ENCODE data around the gene RFX1. TPM values are rescaled to one million over a fixed set of nuclear protein-coding genes. Genes with fewer than 3 reads are reported as not detected.
A peak's percentile ranks its signal among the peaks of the same experiment; 100 is the strongest.
"Not testable (repeated sequence)": the region's sequence is repeated elsewhere in the genome, so short reads cannot be mapped to it uniquely, and the experiment has no call there.

The RFX1 gene
- total RNA-seq, 4 donors from 2014 or later = 2.0 to 5.9 (median 3.9) TPM

GRCh38 chr19:13977803-13978202 lies 28.3 kb downstream of the RFX1 start:
- 100% methylated on average over 1 of the region's 12 CpGs; no CpG with 5 or more reads in 1 of the 2 donors for WGBS, 2 donors (ENCODE audit: low coverage in 1 of 2)

GRCh38 chr19:13976446-13976845 lies 29.7 kb downstream of the RFX1 start:
- H3K27ac ChIP-seq = no peak overlapping the region
- TF ChIP-seq EP300 (IDR thresholded peaks at IDR 0.05) (no peak), POLR2AphosphoS5 (IDR thresholded peaks at IDR 0.05) (no peak), CTCF (IDR thresholded peaks at IDR 0.05) (no peak), POLR2A (IDR thresholded peaks at IDR 0.05) (no peak)
- H3K9me3 ChIP-seq = no peaks in the 10 kb centered on the region
- H3K27me3 ChIP-seq = no peaks in the 10 kb centered on the region
- WGBS, 2 donors (ENCODE audit: low coverage in 1 of 2) = 81 to 83% methylated on average over 6 to 10 of the region's 12 CpGs
- H3K36me3 ChIP-seq = peaks cover 0 to 56% of the 10 kb centered on the region in 2 donors
- ATAC-seq = no peak
- H3K4me3 ChIP-seq = no peak overlapping the region
- H3K4me1 ChIP-seq = peaks cover 0 to 23% (median 16%) of the 10 kb centered on the region in 3 donors

More at GRCh38 chr19:13977803-13978202, 28.3 kb downstream of the RFX1 start:
- Histone ChIP-seq H3K27ac (peak overlapping the region in 3 of 4 donors; percentile 79 to 84 (median 83)), H3K9me3 (no peaks in the 10 kb centered on the region), H3K4me3 (peak overlapping the region in 1 of 2 donors; percentile 66), H3K4me1 (peaks cover 0 to 23% (median 16%) of the 10 kb centered on the region in 3 donors), H3K27me3 (no peaks in the 10 kb centered on the region), H3K36me3 (peaks cover 0 to 54% of the 10 kb centered on the region in 2 donors)
- no peak for TF ChIP-seq POLR2AphosphoS5 (IDR thresholded peaks at IDR 0.05)
- no peak for TF ChIP-seq EP300 (IDR thresholded peaks at IDR 0.05)
- TF ChIP-seq POLR2A (IDR thresholded peaks at IDR 0.05) = no peak
- TF ChIP-seq CTCF (IDR thresholded peaks at IDR 0.05) = no peak
- no peak for ATAC-seq

- TF ChIP-seq POLR2A (IDR thresholded peaks at IDR 0.05) = no peak
- TF ChIP-seq POLR2AphosphoS5 (IDR thresholded peaks at IDR 0.05) = no peak
- no peak for TF ChIP-seq EP300 (IDR thresholded peaks at IDR 0.05)
- TF ChIP-seq CTCF (IDR thresholded peaks at IDR 0.05) = no peak
- peaks cover 0 to 23% (median 16%) of the 10 kb centered on the region in 3 donors for H3K4me1 ChIP-seq
- no peak overlapping the region for H3K27ac ChIP-seq
- no peak for ATAC-seq
- H3K27me3 ChIP-seq = no peaks in the 10 kb centered on the region
- no peak overlapping the region for H3K4me3 ChIP-seq
- H3K9me3 ChIP-seq = no peaks in the 10 kb centered on the region
- WGBS, 2 donors (ENCODE audit: low coverage in 1 of 2) = 68 to 85% methylated on average over 5 to 11 of the region's 11 CpGs
- H3K36me3 ChIP-seq = peaks cover 0 to 62% of the 10 kb centered on the region in 2 donors
Observed at GRCh38 chr19:13975870-13976269, 30.2 kb downstream of the RFX1 start.

- Histone ChIP-seq H3K36me3 (peaks cover 0 to 71% of the 10 kb centered on the region in 2 donors), H3K4me3 (no peak overlapping the region), H3K27me3 (no peaks in the 10 kb centered on the region), H3K4me1 (peaks cover 0 to 13% (median 10%) of the 10 kb centered on the region in 3 donors), H3K9me3 (no peaks in the 10 kb centered on the region), H3K27ac (no peak overlapping the region)
- 47 to 50% methylated on average over 11 to 12 of the region's 12 CpGs for WGBS, 2 donors (ENCODE audit: low coverage in 1 of 2)
- TF ChIP-seq EP300 (IDR thresholded peaks at IDR 0.05) (no peak), POLR2AphosphoS5 (IDR thresholded peaks at IDR 0.05) (no peak), CTCF (IDR thresholded peaks at IDR 0.05) (no peak), POLR2A (IDR thresholded peaks at IDR 0.05) (no peak)
- no peak for ATAC-seq
Observed at GRCh38 chr19:13974073-13974472, 32.0 kb downstream of the RFX1 start.

- WGBS, 2 donors (ENCODE audit: low coverage in 1 of 2) = 100% methylated on average over 1 to 2 of the region's 3 CpGs
- H3K27ac ChIP-seq, ATAC-seq, H3K4me3 ChIP-seq, H3K9me3 ChIP-seq, H3K27me3 ChIP-seq, H3K4me1 ChIP-seq: not testable (repeated sequence)
- H3K36me3 ChIP-seq = peaks cover 0 to 77% of the 10 kb centered on the region in 2 donors
Observed at GRCh38 chr19:13973479-13973878, 32.6 kb downstream of the RFX1 start.
